Thyroid gland (tissue), 4 donors: ENCODE measurements around the gene CCDC106.

Source experiments
- CTCF ChIP-seq, 6 experiments: fragments of 200-600 bp in 3 of 6; fragments of 450-650 bp in 3 of 6; sonication (generic) in 3 of 6; IDR thresholded peaks; one replicate each; pipeline ENCODE4 v1.5.1; 2016 to 2019; ENCODE audit warnings: antibody characterized with exemption in 6 of 6, mild to moderate bottlenecking in 2 of 6, inconsistent platforms in 1 of 6, moderate library complexity in 1 of 6
- POLR2A ChIP-seq, 2 donors: fragments of 450-650 bp; IDR thresholded peaks; one replicate each; pipeline ENCODE4 v1.6.1; 2017; ENCODE audit warnings: antibody characterized with exemption in 2 of 2, mild to moderate bottlenecking in 2 of 2, moderate library complexity in 1 of 2

DNA sequence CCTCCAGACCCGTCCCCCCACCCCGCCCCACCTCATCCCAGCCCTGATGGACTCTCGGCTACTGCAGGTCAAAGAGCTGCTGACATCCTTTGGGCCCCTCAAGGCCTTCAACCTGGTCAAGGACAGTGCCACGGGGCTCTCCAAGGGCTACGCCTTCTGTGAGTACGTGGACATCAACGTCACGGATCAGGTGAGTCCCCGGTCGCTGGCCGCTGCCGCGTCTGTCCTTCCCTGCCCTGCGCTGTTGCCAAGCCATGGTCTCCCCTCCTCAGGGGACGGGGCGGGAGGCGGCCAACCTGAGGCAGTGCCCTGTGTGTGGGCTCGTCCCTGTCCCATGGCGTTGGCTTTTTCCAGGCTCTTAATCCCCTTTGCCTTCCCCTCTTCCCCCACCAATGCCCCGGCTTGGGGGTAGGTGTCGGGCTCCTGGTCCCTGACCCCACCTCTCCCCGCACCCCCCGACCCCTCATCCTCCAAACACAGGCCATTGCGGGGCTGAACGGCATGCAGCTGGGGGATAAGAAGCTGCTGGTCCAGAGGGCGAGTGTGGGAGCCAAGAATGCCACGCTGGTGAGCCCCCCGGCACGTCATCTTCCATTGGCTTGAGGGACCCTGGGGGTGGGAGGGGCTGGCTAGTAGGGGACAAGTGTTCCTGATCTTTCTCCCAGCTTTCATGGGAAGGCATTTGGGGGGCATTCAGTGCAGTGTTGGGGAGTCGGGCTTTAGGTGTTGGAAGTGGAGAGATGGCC is 20.8 kb downstream of the CCDC106 start:
- TF ChIP-seq CTCF (IDR thresholded peaks at IDR 0.05): no peak
- TF ChIP-seq POLR2A (IDR thresholded peaks at IDR 0.05): no peak
